Chondrocyte (in vitro differentiated cells): ENCODE measurements around the gene SPDYE3. TPM values are rescaled to one million over a fixed set of nuclear protein-coding genes. Genes with fewer than 3 reads are reported as not detected.

Experiments used
- DNase-seq: peaks from one replicate; pipeline ENCODE4 v3.0.0; 2021; ENCODE audit warnings: mixed read lengths, low spot score
- H3K27ac Mint-ChIP-seq: one replicate; pipeline ENCODE4 v1.8.0; 2021; ENCODE audit warnings: mild to moderate bottlenecking, moderate library complexity, mixed read lengths; ENCODE audit not compliant: unreplicated experiment
- H3K27me3 Mint-ChIP-seq: 2 replicates; pipeline ENCODE4 v1.8.0; 2021; ENCODE audit warnings: low read depth, mixed read lengths
- H3K36me3 Mint-ChIP-seq: 2 replicates; pipeline ENCODE4 v1.8.0; 2021; ENCODE audit warnings: low read depth, mixed read lengths
- H3K4me1 Mint-ChIP-seq: 2 replicates; pipeline ENCODE4 v1.8.0; 2021; ENCODE audit warnings: low read depth, mild to moderate bottlenecking, mixed read lengths
- H3K4me3 Mint-ChIP-seq: one replicate; pipeline ENCODE4 v1.8.0; 2021; ENCODE audit warnings: mild to moderate bottlenecking, moderate library complexity, mixed read lengths; ENCODE audit not compliant: unreplicated experiment
- H3K9me3 Mint-ChIP-seq: 2 replicates; pipeline ENCODE4 v1.8.0; 2021; ENCODE audit warnings: low read depth, mixed read lengths
- CTCF ChIP-seq: fragments of 200-600 bp; sonication (generic); IDR thresholded peaks from 2 replicates; pipeline ENCODE4 v1.5.0; 2021; ENCODE audit warnings: antibody characterized with exemption, mild to moderate bottlenecking, moderate library complexity
- total RNA-seq: library from RNA; stranded (reverse); gene quantifications from 3 replicates; pipeline ENCODE4 v1.2.1, GENCODE V29; 2021

Gene SPDYE3
- total RNA-seq, 1 donor from 2014 or later, result not detected

- Mint-ChIP-seq H3K36me3 (peaks cover 2% of the 10 kb centered on the region), H3K4me1 (no peaks in the 10 kb centered on the region), H3K27me3 (no peaks in the 10 kb centered on the region), H3K9me3 (no peaks in the 10 kb centered on the region), H3K27ac (no peak overlapping the region), H3K4me3 (no peak overlapping the region)
- DNase-seq, result peak; percentile 33
- no peak for TF ChIP-seq CTCF
Observed at GRCh38 chr7:100370746-100371145, 63.2 kb downstream of the SPDYE3 start.

GRCh38 chr7:100371561-100372171 lies 64.2 kb downstream of the SPDYE3 start:
- no peaks in the 10 kb centered on the region for H3K4me1 Mint-ChIP-seq
- DNase-seq, result peak; percentile 64
- no peaks in the 10 kb centered on the region for H3K9me3 Mint-ChIP-seq
- TF ChIP-seq CTCF, result no peak
- H3K36me3 Mint-ChIP-seq, result no peaks in the 10 kb centered on the region
- H3K27ac Mint-ChIP-seq, result no peak overlapping the region
- H3K27me3 Mint-ChIP-seq, result no peaks in the 10 kb centered on the region
- H3K4me3 Mint-ChIP-seq, result no peak overlapping the region

Other genes with a start within 250 kb of the SPDYE3 start
- 21.9 to 28.4 TPM (median 22.1 TPM) in 3 replicates for gene ZNF3, start 226.0 kb upstream of the SPDYE3 start, total RNA-seq
- 80.1 to 111 TPM (median 83.1 TPM) in 3 replicates for gene COPS6, start 218.7 kb upstream of the SPDYE3 start, total RNA-seq
- gene MCM7, start 206.3 kb upstream of the SPDYE3 start, total RNA-seq, result 34.0 to 63.8 TPM (median 34.1 TPM) in 3 replicates
- 16.9 to 24.8 TPM (median 19.6 TPM) in 3 replicates for gene AP4M1, start 206.1 kb upstream of the SPDYE3 start, total RNA-seq
- gene TAF6, start 188.3 kb upstream of the SPDYE3 start, total RNA-seq, result 53.5 to 58.5 TPM (median 54.9 TPM) in 3 replicates
- gene CNPY4, start 188.1 kb upstream of the SPDYE3 start, total RNA-seq, result 29.8 to 46.4 TPM (median 31.5 TPM) in 3 replicates
- gene MBLAC1, start 180.7 kb upstream of the SPDYE3 start, total RNA-seq, result 1.7 to 3.2 TPM (median 2.5 TPM) in 3 replicates
- 73.2 to 89.4 TPM (median 75.7 TPM) in 3 replicates for gene LAMTOR4, start 158.8 kb upstream of the SPDYE3 start, total RNA-seq
- 15.4 to 19.7 TPM (median 16.3 TPM) in 3 replicates for gene TRAPPC14, start 149.0 kb upstream of the SPDYE3 start, total RNA-seq
- gene GAL3ST4, start 139.1 kb upstream of the SPDYE3 start, total RNA-seq, result 1.8 to 4.9 TPM (median 4.3 TPM) in 3 replicates
- 6.2 to 7.3 TPM (median 6.7 TPM) in 3 replicates for gene GPC2, start 130.3 kb upstream of the SPDYE3 start, total RNA-seq
- gene STAG3, start 129.8 kb upstream of the SPDYE3 start, total RNA-seq, result 0.57 to 1.2 TPM (median 0.64 TPM) in 3 replicates
- not detected in 3 replicates for gene PVRIG, start 87.8 kb upstream of the SPDYE3 start, total RNA-seq
- 19.1 to 32.2 TPM (median 20.3 TPM) in 3 replicates for gene PILRB, start 50.4 kb downstream of the SPDYE3 start, total RNA-seq
- 0.60 to 0.92 TPM (median 0.62 TPM) in 3 replicates for gene PILRA, start 65.8 kb downstream of the SPDYE3 start, total RNA-seq
- 2.3 to 3.8 TPM (median 2.6 TPM) in 3 replicates for gene ZCWPW1, start 121.0 kb downstream of the SPDYE3 start, total RNA-seq
- 30.9 to 39.1 TPM (median 31.8 TPM) in 3 replicates for gene MEPCE, start 122.1 kb downstream of the SPDYE3 start, total RNA-seq
- gene PPP1R35, start 128.8 kb downstream of the SPDYE3 start, total RNA-seq, result 20.5 to 23.0 TPM (median 21.0 TPM) in 3 replicates
- 0.42 to 0.87 TPM in 2 of 3 replicates, not detected in the other for gene SPACDR, start 156.6 kb downstream of the SPDYE3 start, total RNA-seq
- 24.0 to 34.1 TPM (median 33.0 TPM) in 3 replicates for gene TSC22D4, start 171.5 kb downstream of the SPDYE3 start, total RNA-seq
- 0.77 to 0.95 TPM (median 0.87 TPM) in 3 replicates for gene NYAP1, start 176.2 kb downstream of the SPDYE3 start, total RNA-seq
- gene AGFG2, start 231.5 kb downstream of the SPDYE3 start, total RNA-seq, result 7.7 to 8.2 TPM (median 7.8 TPM) in 3 replicates